ENCODE measurements around the gene LSMEM2.
A peak's percentile ranks its signal among the peaks of the same experiment; 100 is the strongest.

LSMEM2 gene

GRCh38 chr3:50235716-50236483, 43.0 kb upstream of the LSMEM2 start, which contains the start of gene GNAI2:
Gene GNAI2, plus strand, starts transcription at chr3:50236204. Its CDS starts 132 bp downstream, at chr3:50236336.
- DNase-seq (ENCODE audit: low read depth), result peak; percentile 99
- TF ChIP-seq, protein P1, sequence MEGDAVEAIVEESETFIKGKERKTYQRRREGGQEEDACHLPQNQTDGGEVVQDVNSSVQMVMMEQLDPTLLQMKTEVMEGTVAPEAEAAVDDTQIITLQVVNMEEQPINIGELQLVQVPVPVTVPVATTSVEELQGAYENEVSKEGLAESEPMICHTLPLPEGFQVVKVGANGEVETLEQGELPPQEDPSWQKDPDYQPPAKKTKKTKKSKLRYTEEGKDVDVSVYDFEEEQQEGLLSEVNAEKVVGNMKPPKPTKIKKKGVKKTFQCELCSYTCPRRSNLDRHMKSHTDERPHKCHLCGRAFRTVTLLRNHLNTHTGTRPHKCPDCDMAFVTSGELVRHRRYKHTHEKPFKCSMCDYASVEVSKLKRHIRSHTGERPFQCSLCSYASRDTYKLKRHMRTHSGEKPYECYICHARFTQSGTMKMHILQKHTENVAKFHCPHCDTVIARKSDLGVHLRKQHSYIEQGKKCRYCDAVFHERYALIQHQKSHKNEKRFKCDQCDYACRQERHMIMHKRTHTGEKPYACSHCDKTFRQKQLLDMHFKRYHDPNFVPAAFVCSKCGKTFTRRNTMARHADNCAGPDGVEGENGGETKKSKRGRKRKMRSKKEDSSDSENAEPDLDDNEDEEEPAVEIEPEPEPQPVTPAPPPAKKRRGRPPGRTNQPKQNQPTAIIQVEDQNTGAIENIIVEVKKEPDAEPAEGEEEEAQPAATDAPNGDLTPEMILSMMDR (IDR thresholded peaks at IDR 0.05; ENCODE audit: insufficient read depth, low read depth, low read length, missing control alignments), result no peak
- peak within 1 kb of the TSS; percentile 81 for H3K4me3 ChIP-seq (ENCODE audit: low read depth, low read length)

- TF ChIP-seq, protein P1 (IDR thresholded peaks at IDR 0.05; ENCODE audit: insufficient read depth, low read depth, low read length, missing control alignments), result no peak
- no peak for DNase-seq (ENCODE audit: low read depth)
- peak overlapping the region; percentile 81 for H3K4me3 ChIP-seq (ENCODE audit: low read depth, low read length)
Measured at GRCh38 chr3:50236484-50237132, 42.3 kb upstream of the LSMEM2 start.

DNA sequence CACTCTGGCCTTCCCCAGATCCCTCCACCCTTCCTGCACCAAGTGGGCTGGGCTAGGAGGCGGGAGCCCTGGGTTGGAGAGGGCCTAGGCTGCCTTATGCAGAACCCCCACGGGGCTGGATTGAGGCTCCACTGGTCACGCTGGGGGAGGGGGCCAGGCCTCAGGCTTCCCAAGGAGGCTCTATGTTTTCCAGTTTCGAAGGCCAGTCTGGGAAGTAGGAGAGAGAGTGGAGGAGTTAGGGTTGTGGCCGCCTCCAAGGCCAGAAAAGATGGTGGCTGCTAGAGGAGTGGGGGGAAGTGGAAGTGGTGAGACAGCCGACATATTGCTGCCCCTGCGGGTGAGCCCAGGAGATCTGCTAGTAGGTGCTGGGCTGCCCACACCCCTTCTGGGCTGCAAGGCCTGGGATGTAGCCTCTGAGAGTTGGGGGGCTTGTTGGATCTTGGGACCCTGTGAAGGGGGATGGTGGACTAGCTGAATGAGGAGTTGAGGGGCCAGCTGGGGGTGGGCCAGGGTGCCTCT, 41.7 kb upstream of the LSMEM2 start:
- TF ChIP-seq, protein P1 (IDR thresholded peaks at IDR 0.05; ENCODE audit: insufficient read depth, low read depth, low read length, missing control alignments), result no peak
- peak overlapping the region; percentile 81 for H3K4me3 ChIP-seq (ENCODE audit: low read depth, low read length)
- peak; percentile 43 for DNase-seq (ENCODE audit: low read depth)

- peak; percentile 91 for DNase-seq (ENCODE audit: low read depth)
- TF ChIP-seq, protein P1 (IDR thresholded peaks at IDR 0.05; ENCODE audit: insufficient read depth, low read depth, low read length, missing control alignments), result no peak
- peak overlapping the region; percentile 81 for H3K4me3 ChIP-seq (ENCODE audit: low read depth, low read length)
Measured at GRCh38 chr3:50237754-50238548, 40.9 kb upstream of the LSMEM2 start.

DNA sequence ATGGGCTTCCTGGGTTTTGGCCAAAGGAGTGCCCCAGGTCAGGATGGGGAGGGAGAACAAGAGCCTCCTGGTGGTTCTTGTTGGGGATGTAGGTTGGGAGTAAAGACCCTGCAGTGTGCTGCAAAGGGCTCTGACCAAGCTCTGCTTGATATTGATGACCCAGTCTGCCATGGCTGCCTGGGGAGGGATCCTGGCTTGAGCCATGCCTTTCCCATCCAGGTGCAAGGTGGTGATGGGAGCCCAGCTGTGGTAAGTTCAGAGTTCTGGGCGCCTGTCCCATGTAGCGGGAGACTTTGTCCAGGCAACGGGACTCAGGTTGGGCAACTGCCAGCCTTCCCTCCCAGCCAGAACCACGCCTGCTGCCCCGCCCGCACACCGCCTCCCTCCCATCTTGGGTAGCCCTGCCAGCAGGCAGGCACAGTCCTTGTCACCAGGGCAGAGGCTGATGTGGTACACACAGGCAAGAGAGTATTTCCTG, 40.3 kb upstream of the LSMEM2 start:
- TF ChIP-seq, protein P1 (IDR thresholded peaks at IDR 0.05; ENCODE audit: insufficient read depth, low read depth, low read length, missing control alignments), result no peak
- peak overlapping the region; percentile 81 for H3K4me3 ChIP-seq (ENCODE audit: low read depth, low read length)
- no peak for DNase-seq (ENCODE audit: low read depth)

- TF ChIP-seq, protein P1 (IDR thresholded peaks at IDR 0.05; ENCODE audit: insufficient read depth, low read depth, low read length, missing control alignments), result no peak
- no peak overlapping the region for H3K4me3 ChIP-seq (ENCODE audit: low read depth, low read length)
- no peak for DNase-seq (ENCODE audit: low read depth)
Measured at GRCh38 chr3:50239649-50240048, 39.2 kb upstream of the LSMEM2 start.

All from GM12865 (cell line).